H1 (cell line): ENCODE results near the gene CES4A. TPM values are rescaled to one million over a fixed set of nuclear protein-coding genes. Genes with fewer than 3 reads are reported as not detected.

Experiments
- CTCF ChIA-PET: fragments of 300-600 bp; sonication (Branson Sonifier 250); formaldehyde crosslinking; loops from one replicate; lab custom pipeline; 2021; ENCODE audit not compliant: partially characterized antibody; lab: Charles Lee
- POLR2A ChIA-PET: fragments of 300-600 bp; sonication (Branson Sonifier 250); formaldehyde crosslinking; loops from one replicate; lab custom pipeline; 2021; ENCODE audit warnings: inconsistent platforms; ENCODE audit not compliant: partially characterized antibody; lab: Charles Lee
- DNase-seq, 2 experiments: peaks; one replicate each; pipeline versions ENCODE4 v3.0.0 to v3.0.0-alpha.2; 2010 to 2022; ENCODE audit warnings: low spot score in 2 of 2, low read depth in 1 of 2, mixed read lengths in 1 of 2
- FAIRE-seq: peaks from 2 replicates; lab custom pipeline; 2011; peaks lifted over from hg19 to GRCh38; lab: Jason Lieb, UNC
- H2AFZ ChIP-seq: 2 replicates; pipeline ENCODE4 v1.8.1; 2012; ENCODE audit warnings: low read length, inconsistent platforms
- H2AK5ac ChIP-seq: 2 replicates; pipeline ENCODE4 v1.6.1; 2013; ENCODE audit warnings: low read depth, low read length
- H2BK120ac ChIP-seq: replicated peaks from 2 replicates; pipeline ENCODE3; 2013; ENCODE audit warnings: low read depth, low read length, inconsistent platforms
- H2BK12ac ChIP-seq: 2 replicates; pipeline ENCODE4 v1.6.1; 2013; ENCODE audit warnings: low read depth, low read length
- H2BK15ac ChIP-seq: 2 replicates; pipeline ENCODE4 v1.6.1; 2013; ENCODE audit warnings: low read length
- H2BK20ac ChIP-seq: 2 replicates; pipeline ENCODE4 v1.6.1; 2013; ENCODE audit warnings: low read length
- H2BK5ac ChIP-seq: 2 replicates; pipeline ENCODE4 v1.6.1; 2013; ENCODE audit warnings: low read depth, low read length
- H3K14ac ChIP-seq: 2 replicates; pipeline ENCODE4 v1.6.1; 2013; ENCODE audit warnings: inconsistent platforms; ENCODE audit not compliant: insufficient read length
- H3K18ac ChIP-seq: 2 replicates; pipeline ENCODE4 v1.6.1; 2013; ENCODE audit warnings: low read length; ENCODE audit errors: extremely low read depth
- H3K23ac ChIP-seq: 2 replicates; pipeline ENCODE4 v1.6.1; 2013; ENCODE audit warnings: inconsistent platforms; ENCODE audit not compliant: insufficient read length
- H3K23me2 ChIP-seq: 2 replicates; pipeline ENCODE4 v1.6.1; 2013; ENCODE audit warnings: low read depth, low read length
- H3K27ac ChIP-seq: 2 replicates; pipeline ENCODE4 v1.6.1; 2011; ENCODE audit warnings: low read depth, low read length, inconsistent platforms
- H3K27me3 ChIP-seq, 4 experiments: replicated peaks in 1 of 4; 1 replicate in 1 of 4; 2 replicates in 3 of 4; pipeline versions ENCODE4 v1.6.1 to v1.8.1; 2011 to 2013; ENCODE audit warnings: low read length in 3 of 4, mild to moderate bottlenecking in 3 of 4, inconsistent platforms in 2 of 4, mixed read lengths in 2 of 4, moderate library complexity in 1 of 4; ENCODE audit not compliant: control insufficient read depth in 3 of 4, insufficient read depth in 3 of 4; ENCODE audit errors: extremely low read depth in 1 of 4
- H3K36me3 ChIP-seq, 4 experiments: 2 replicates each; pipeline versions ENCODE4 v1.6.1 to v1.8.1; 2011 to 2013; ENCODE audit warnings: mild to moderate bottlenecking in 4 of 4, low read length in 3 of 4, moderate library complexity in 2 of 4, control low read depth in 1 of 4, inconsistent platforms in 1 of 4; ENCODE audit not compliant: insufficient read depth in 4 of 4, control insufficient read depth in 2 of 4
- H3K4ac ChIP-seq: replicated peaks from 2 replicates; pipeline ENCODE3; 2013; ENCODE audit warnings: low read length, low read depth, mixed read lengths, inconsistent platforms; ENCODE audit not compliant: insufficient read length
- H3K4me1 ChIP-seq, 4 experiments: replicated peaks in 1 of 4; 1 replicate in 1 of 4; 2 replicates in 3 of 4; pipeline versions ENCODE4 v1.6.1 to v1.8.1; 2011 to 2013; ENCODE audit warnings: low read length in 3 of 4, inconsistent platforms in 2 of 4, mixed read lengths in 1 of 4; ENCODE audit not compliant: insufficient read depth in 4 of 4, control insufficient read depth in 3 of 4
- H3K4me2 ChIP-seq, 2 experiments: 2 replicates each; pipeline versions ENCODE4 v1.6.1 to v1.8.1; 2011 to 2013; ENCODE audit warnings: low read depth in 2 of 2, low read length in 2 of 2, control low read depth in 1 of 2, inconsistent platforms in 1 of 2, mild to moderate bottlenecking in 1 of 2; ENCODE audit not compliant: insufficient read depth in 1 of 2
- H3K4me3 ChIP-seq, 4 experiments: fragments of 200-600, 300-600 bp in 1 of 4; sonication (generic), shearing (Covaris generic), sonication (Bioruptor Twin) in 1 of 4; 2 replicates each; pipeline versions ENCODE4 v1.5.1 to v1.8.1; 2011 to 2016; ENCODE audit warnings: low read length in 4 of 4, low read depth in 3 of 4, control low read depth in 2 of 4, inconsistent platforms in 2 of 4, mild to moderate bottlenecking in 2 of 4, mixed read lengths in 1 of 4, moderate library complexity in 1 of 4; ENCODE audit not compliant: insufficient read depth in 2 of 4; ENCODE audit errors: extremely low read depth in 1 of 4
- H3K56ac ChIP-seq: replicated peaks from 2 replicates; pipeline ENCODE3; 2013; ENCODE audit warnings: low read depth, mild to moderate bottlenecking, mixed read lengths, low read length, inconsistent platforms; ENCODE audit not compliant: insufficient read length
- H3K79me1 ChIP-seq: 2 replicates; pipeline ENCODE4 v1.6.1; 2013; ENCODE audit warnings: low read depth, low read length, control low read depth
- H3K79me2 ChIP-seq, 2 experiments: 2 replicates each; pipeline versions ENCODE4 v1.6.1 to v1.8.1; 2012 to 2013; ENCODE audit warnings: low read length in 2 of 2, mild to moderate bottlenecking in 2 of 2, inconsistent platforms in 1 of 2; ENCODE audit not compliant: insufficient read depth in 2 of 2, control insufficient read depth in 1 of 2
- H3K9ac ChIP-seq, 4 experiments: replicated peaks in 1 of 4; 1 replicate in 1 of 4; 2 replicates in 3 of 4; pipeline versions ENCODE4 v1.6.1 to v1.8.1; 2011 to 2013; ENCODE audit warnings: low read depth in 3 of 4, low read length in 3 of 4, control low read depth in 2 of 4, mild to moderate bottlenecking in 2 of 4, moderate library complexity in 2 of 4, inconsistent platforms in 1 of 4; ENCODE audit errors: extremely low read depth in 1 of 4
- H3K9me3 ChIP-seq, 2 experiments: 2 replicates each; pipeline versions ENCODE4 v1.6.1 to v1.8.1; 2012 to 2013; ENCODE audit warnings: mild to moderate bottlenecking in 2 of 2, moderate library complexity in 2 of 2, control low read depth in 1 of 2, inconsistent platforms in 1 of 2, low read depth in 1 of 2, low read length in 1 of 2, mixed read lengths in 1 of 2; ENCODE audit not compliant: insufficient read depth in 2 of 2
- H4K20me1 ChIP-seq, 2 experiments: replicated peaks in 1 of 2; 2 replicates each; pipeline versions ENCODE3 to v1.8.1; 2011 to 2013; ENCODE audit warnings: inconsistent platforms in 2 of 2, low read length in 2 of 2, mild to moderate bottlenecking in 1 of 2; ENCODE audit not compliant: insufficient read depth in 2 of 2, control insufficient read depth in 1 of 2
- H4K5ac ChIP-seq: 2 replicates; pipeline ENCODE4 v1.6.1; 2013; ENCODE audit warnings: low read length, low read depth, mixed read lengths, inconsistent platforms; ENCODE audit not compliant: insufficient read length
- H4K8ac ChIP-seq: 2 replicates; pipeline ENCODE4 v1.8.0; 2013; ENCODE audit warnings: mild to moderate bottlenecking, moderate library complexity, low read length, inconsistent platforms; ENCODE audit not compliant: insufficient read depth; ENCODE audit errors: extremely low read depth
- H4K91ac ChIP-seq: replicated peaks from 2 replicates; pipeline ENCODE3; 2013; ENCODE audit warnings: low read length, mixed read lengths, inconsistent platforms; ENCODE audit not compliant: insufficient read length
- CTBP2 ChIP-seq: IDR thresholded peaks from 2 replicates; pipeline ENCODE4 v1.7.0; 2011; ENCODE audit warnings: borderline replicate concordance, mild to moderate bottlenecking, moderate library complexity, mixed read lengths, low read length; ENCODE audit not compliant: insufficient read depth, insufficient read length
- POLR2A ChIP-seq, 2 experiments: IDR thresholded peaks; 1 replicate in 1 of 2; 2 replicates in 1 of 2; pipeline ENCODE4 v1.6.1; 2011; ENCODE audit warnings: low read depth in 2 of 2, low read length in 2 of 2, mild to moderate bottlenecking in 2 of 2; ENCODE audit errors: control extremely low read depth in 1 of 2
- POLR2AphosphoS5 ChIP-seq: IDR thresholded peaks from 2 replicates; pipeline ENCODE4 v1.6.1; 2011; ENCODE audit warnings: low read depth, low read length
- YY1 ChIP-seq: IDR thresholded peaks from 2 replicates; pipeline ENCODE4 v1.6.1; 2011; ENCODE audit warnings: low read depth, mild to moderate bottlenecking, low read length
- WGBS, 2 experiments: shearing (Covaris generic) in 1 of 2; methylation state at CpG; one replicate each; pipeline versions ENCODE4 v1.1.6 to v1.1.7; 2013 to 2015; ENCODE audit warnings: low lambda C conversion rate in 2 of 2, mixed read lengths in 2 of 2, inconsistent platforms in 1 of 2, low coverage in 1 of 2, missing lambda C conversion rate in 1 of 2; ENCODE audit not compliant: insufficient replicate concordance in 2 of 2, insufficient coverage in 1 of 2, insufficient read length in 1 of 2; ENCODE audit errors: extremely low coverage in 1 of 2, missing lambda C conversion rate in 1 of 2; 5-methylcytosine and 5-hydroxymethylcytosine counted together
- polyA plus RNA-seq, 7 experiments: library from polyadenylated mRNA; depleted of rRNA in 3 of 7; stranded (reverse) in 5 of 7; unstranded in 2 of 7; fragments of >200 nt in 5 of 7; fragments of 200-250 nt in 2 of 7; gene quantifications; 1 replicate in 5 of 7; 2 replicates in 1 of 7; 4 replicates in 1 of 7; pipeline versions ENCODE4 v1.2.1 to v1.2.3, GENCODE V29; 2011 to 2013; ENCODE audit warnings: missing spikeins in 2 of 7, mixed read lengths in 2 of 7
- total RNA-seq: library from RNA; stranded (reverse); fragmentation: NEBNext Ultra II Directional; extraction: Animal tissue kit (Norgen Biotek cat#: 25700); gene quantifications from 2 replicates; pipeline ENCODE4 v1.2.1, GENCODE V29; 2021
- TF ChIP-seq, protein P1 (sequence below): IDR thresholded peaks from 2 replicates; pipeline ENCODE4 v1.6.1; 2011; ENCODE audit warnings: low read depth, mild to moderate bottlenecking, low read length; ENCODE audit not compliant: insufficient read depth

CES4A gene
- total and polyA plus RNA-seq, 2 of the 8 experiments (the other 6 are each of a cell fraction or from before 2014, with no cell fraction given): 0.93 to 1.5 TPM

DNA sequence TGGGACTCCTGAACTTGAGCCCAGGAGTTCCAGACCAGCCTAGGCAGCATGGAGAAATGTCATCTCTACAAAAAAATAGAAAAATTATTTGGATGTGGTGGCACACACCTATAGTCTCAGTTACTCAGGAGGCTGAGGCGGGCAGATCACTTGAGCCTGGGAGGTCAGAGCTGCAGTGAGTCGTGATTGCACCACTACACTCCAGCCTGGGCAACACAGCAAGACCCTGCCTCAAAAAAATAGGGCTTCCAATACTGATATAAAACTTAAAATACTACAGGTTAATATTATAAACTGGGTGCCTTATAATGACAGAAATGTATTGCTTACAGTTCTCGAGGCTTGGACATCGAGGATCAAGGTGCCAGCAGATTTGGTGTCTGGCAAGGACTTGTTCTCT, 42.5 kb upstream of the CES4A start:
- H3K4me1 ChIP-seq: peaks cover 0 to 5% (median 1%) of the 10 kb centered on the region in 4 experiments; a peak in 2 of 7 replicates
- H3K4ac ChIP-seq: no peak overlapping the region
- no peak overlapping the region for H3K14ac ChIP-seq
- WGBS, 2 experiments: 92% methylated on average over 4 of the region's 4 CpGs; no CpG with 5 or more reads in 1 of the 2 experiments
- no peak overlapping the region for H4K91ac ChIP-seq
- no peak overlapping the region for H2BK12ac ChIP-seq
- FAIRE-seq: no peak
- peaks cover 5 to 18% (median 14%) of the 10 kb centered on the region in 4 experiments; a peak in 7 of 8 replicates for H3K36me3 ChIP-seq
- H2BK15ac ChIP-seq: no peak overlapping the region
- DNase-seq: no peak
- H3K9me3 ChIP-seq: no peaks in the 10 kb centered on the region
- H2AK5ac ChIP-seq: no peak overlapping the region
- no peak overlapping the region for H2AFZ ChIP-seq
- peaks cover 2% of the 10 kb centered on the region; the same call in 1 of the 2 replicates for H3K23me2 ChIP-seq
- H4K5ac ChIP-seq: no peak overlapping the region
- no peak overlapping the region for H4K8ac ChIP-seq
- H3K4me2 ChIP-seq: no peak overlapping the region
- H3K79me1 ChIP-seq: no peaks in the 10 kb centered on the region
- TF ChIP-seq POLR2AphosphoS5 (no peak), YY1 (no peak), CTBP2 (no peak), POLR2A (IDR thresholded peaks at IDR 0.05; ENCODE audit: control extremely low read depth in 1 of 2, low read depth in 2 of 2, low read length in 2 of 2) (no peak)
- TF ChIP-seq, protein P1, sequence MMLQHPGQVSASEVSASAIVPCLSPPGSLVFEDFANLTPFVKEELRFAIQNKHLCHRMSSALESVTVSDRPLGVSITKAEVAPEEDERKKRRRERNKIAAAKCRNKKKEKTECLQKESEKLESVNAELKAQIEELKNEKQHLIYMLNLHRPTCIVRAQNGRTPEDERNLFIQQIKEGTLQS: no peak
- no peak overlapping the region for H2BK120ac ChIP-seq
- POLR2A ChIA-PET: interaction anchor here (0.7 kb wide), 1 partner anchor 10 kb away, joined by 3 read pairs; no protein-coding TSS in a partner anchor
- no peak overlapping the region for H2BK5ac ChIP-seq
- no peak overlapping the region for H3K27ac ChIP-seq
- no peaks in the 10 kb centered on the region for H3K79me2 ChIP-seq
- no peak overlapping the region for H3K23ac ChIP-seq
- no peak overlapping the region for H3K18ac ChIP-seq
- peaks cover 10 to 34% (median 32%) of the 10 kb centered on the region in 4 experiments for H3K27me3 ChIP-seq
- H2BK20ac ChIP-seq: no peak overlapping the region
- no peak overlapping the region for H3K9ac ChIP-seq
- no peak overlapping the region for H3K56ac ChIP-seq
- no peak overlapping the region for H3K4me3 ChIP-seq
- peaks cover 0 to 3% of the 10 kb centered on the region in 2 experiments for H4K20me1 ChIP-seq
- CTCF ChIA-PET: interaction anchor here (0.7 to 4.7 kb wide), 12 partner anchors 10 to 247 kb away, joined by 3 to 18 read pairs (median 3); partner anchors contain the start of genes CDH16 and CES3
